DOHH2 (cell line): ENCODE results near the gene ATXN7L1.

Source experiments
- H3F3A ChIP-seq: fragments of 200-600 bp; sonication (generic), shearing (Covaris generic); 2 replicates; pipeline ENCODE4 v1.6.0; 2016; ENCODE audit warnings: antibody characterized with exemption, mild to moderate bottlenecking; ENCODE audit not compliant: control insufficient read depth, insufficient read depth
- H3K27ac ChIP-seq: fragments of 200-600 bp; sonication (generic); 2 replicates; pipeline ENCODE4 v1.5.1; 2014; ENCODE audit warnings: low read depth, mild to moderate bottlenecking, low read length, moderate library complexity
- H3K27me3 ChIP-seq: fragments of 200-600 bp; sonication (generic); 2 replicates; pipeline ENCODE4 v1.6.1; 2014; ENCODE audit warnings: mild to moderate bottlenecking, low read length, mixed read lengths; ENCODE audit not compliant: control insufficient read depth
- H3K36me3 ChIP-seq: fragments of 200-600 bp; sonication (generic); 2 replicates; pipeline ENCODE4 v1.6.1; 2014; ENCODE audit warnings: mild to moderate bottlenecking, low read length, moderate library complexity, mixed read lengths; ENCODE audit not compliant: control insufficient read depth
- H3K4me1 ChIP-seq: fragments of 200-600 bp; sonication (generic); 2 replicates; pipeline ENCODE4 v1.6.1; 2014; ENCODE audit warnings: mild to moderate bottlenecking, low read length, mixed read lengths; ENCODE audit not compliant: control insufficient read depth
- H3K4me2 ChIP-seq: fragments of 200-600 bp; sonication (generic); 2 replicates; pipeline ENCODE4 v1.6.0; 2014; ENCODE audit warnings: mild to moderate bottlenecking, low read length, moderate library complexity
- H3K4me3 ChIP-seq: fragments of 200-600 bp; sonication (generic); 2 replicates; pipeline ENCODE4 v1.5.1; 2014; ENCODE audit warnings: mild to moderate bottlenecking, low read length, mixed read lengths
- H3K79me2 ChIP-seq: fragments of 200-600 bp; sonication (generic); 2 replicates; pipeline ENCODE4 v1.6.1; 2014; ENCODE audit warnings: mild to moderate bottlenecking, low read length, mixed read lengths; ENCODE audit not compliant: control insufficient read depth
- H3K9me2 ChIP-seq: fragments of 200-600 bp; sonication (generic); replicated peaks from 2 replicates; pipeline ENCODE4 v1.6.1; 2014; ENCODE audit warnings: mild to moderate bottlenecking, low read length, mixed read lengths; ENCODE audit not compliant: control insufficient read depth
- H3K9me3 ChIP-seq: fragments of 200-600 bp; sonication (generic); 2 replicates; pipeline ENCODE4 v1.6.1; 2014; ENCODE audit warnings: antibody characterized with exemption, low read length, mixed read lengths; ENCODE audit not compliant: control insufficient read depth, insufficient read depth
- H4K20me1 ChIP-seq: fragments of 200-600 bp; sonication (generic); 2 replicates; pipeline ENCODE4 v1.6.0; 2014; ENCODE audit warnings: low read depth, mild to moderate bottlenecking, antibody characterized with exemption, low read length, moderate library complexity; ENCODE audit not compliant: control insufficient read depth, insufficient read depth
- EZH2phosphoT487 ChIP-seq: fragments of 200-600 bp; sonication (generic); IDR thresholded peaks from 2 replicates; pipeline ENCODE4 v1.6.1; 2017; ENCODE audit warnings: borderline replicate concordance, mild to moderate bottlenecking, antibody characterized with exemption, low read length, moderate library complexity, mixed read lengths
- TF ChIP-seq, protein P1 (sequence below): fragments of 200-600 bp; sonication (generic); IDR thresholded peaks from one replicate; pipeline ENCODE4 v1.5.1; 2014; ENCODE audit warnings: antibody characterized with exemption, mild to moderate bottlenecking, low read depth, low read length; ENCODE audit not compliant: poor library complexity, severe bottlenecking

Gene ATXN7L1

DNA sequence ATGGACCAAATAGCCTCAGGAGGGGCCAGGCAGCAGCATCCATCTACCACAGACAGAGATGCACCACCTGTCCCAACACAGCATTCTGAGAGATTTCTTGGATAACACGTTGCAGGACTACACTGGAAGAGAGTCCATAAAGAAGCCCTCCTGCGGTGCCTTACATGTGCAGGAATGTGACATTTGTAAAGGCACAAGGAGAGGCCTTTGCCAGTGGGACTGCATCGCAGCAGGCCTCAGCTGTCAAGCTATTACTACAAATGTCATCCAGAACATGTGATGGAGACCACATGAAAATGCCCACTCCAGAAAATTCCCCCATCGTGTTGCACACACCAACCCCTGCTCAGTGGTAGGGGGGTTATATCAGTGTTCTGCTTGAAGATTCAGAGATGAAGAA, 77.4 kb downstream of the ATXN7L1 start:
- H3K4me3 ChIP-seq: no peak overlapping the region
- no peaks in the 10 kb centered on the region for H3K9me3 ChIP-seq
- no peaks in the 10 kb centered on the region for H3K4me1 ChIP-seq
- no peaks in the 10 kb centered on the region for H3K9me2 ChIP-seq
- no peaks in the 10 kb centered on the region for H3F3A ChIP-seq
- no peak overlapping the region for H3K27ac ChIP-seq
- no peak overlapping the region for H3K4me2 ChIP-seq
- H3K79me2 ChIP-seq: no peaks in the 10 kb centered on the region
- H4K20me1 ChIP-seq: no peaks in the 10 kb centered on the region
- no peak for TF ChIP-seq EZH2phosphoT487
- TF ChIP-seq, protein P1, sequence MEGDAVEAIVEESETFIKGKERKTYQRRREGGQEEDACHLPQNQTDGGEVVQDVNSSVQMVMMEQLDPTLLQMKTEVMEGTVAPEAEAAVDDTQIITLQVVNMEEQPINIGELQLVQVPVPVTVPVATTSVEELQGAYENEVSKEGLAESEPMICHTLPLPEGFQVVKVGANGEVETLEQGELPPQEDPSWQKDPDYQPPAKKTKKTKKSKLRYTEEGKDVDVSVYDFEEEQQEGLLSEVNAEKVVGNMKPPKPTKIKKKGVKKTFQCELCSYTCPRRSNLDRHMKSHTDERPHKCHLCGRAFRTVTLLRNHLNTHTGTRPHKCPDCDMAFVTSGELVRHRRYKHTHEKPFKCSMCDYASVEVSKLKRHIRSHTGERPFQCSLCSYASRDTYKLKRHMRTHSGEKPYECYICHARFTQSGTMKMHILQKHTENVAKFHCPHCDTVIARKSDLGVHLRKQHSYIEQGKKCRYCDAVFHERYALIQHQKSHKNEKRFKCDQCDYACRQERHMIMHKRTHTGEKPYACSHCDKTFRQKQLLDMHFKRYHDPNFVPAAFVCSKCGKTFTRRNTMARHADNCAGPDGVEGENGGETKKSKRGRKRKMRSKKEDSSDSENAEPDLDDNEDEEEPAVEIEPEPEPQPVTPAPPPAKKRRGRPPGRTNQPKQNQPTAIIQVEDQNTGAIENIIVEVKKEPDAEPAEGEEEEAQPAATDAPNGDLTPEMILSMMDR: no peak
- no peaks in the 10 kb centered on the region for H3K36me3 ChIP-seq
- H3K27me3 ChIP-seq: peaks cover 37% of the 10 kb centered on the region

DNA sequence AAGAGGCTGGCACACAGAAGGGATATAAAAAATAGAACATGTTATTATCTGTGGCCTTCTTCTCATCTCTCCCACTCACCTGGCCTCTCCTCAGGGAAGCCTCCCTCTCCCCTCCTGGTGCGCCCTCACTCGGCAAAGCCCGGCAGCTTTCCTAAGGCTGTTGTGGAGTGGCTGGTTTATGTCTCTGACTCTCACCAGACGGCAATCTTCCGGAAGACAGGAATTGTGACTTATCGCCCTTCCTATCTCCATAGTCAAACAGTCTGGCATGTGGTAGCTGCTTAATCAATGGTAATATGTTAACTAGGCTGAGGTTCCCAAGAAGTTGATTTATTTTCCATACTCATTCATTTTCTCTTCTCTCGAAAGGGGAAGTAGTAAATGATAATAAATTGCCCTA, 78.7 kb downstream of the ATXN7L1 start:
- Histone ChIP-seq H3K79me2 (no peaks in the 10 kb centered on the region), H3K27me3 (peaks cover 23% of the 10 kb centered on the region), H4K20me1 (no peaks in the 10 kb centered on the region), H3F3A (no peaks in the 10 kb centered on the region), H3K27ac (no peak overlapping the region), H3K36me3 (no peaks in the 10 kb centered on the region), H3K4me1 (no peaks in the 10 kb centered on the region), H3K9me2 (no peaks in the 10 kb centered on the region), H3K9me3 (no peaks in the 10 kb centered on the region), H3K4me2 (no peak overlapping the region), H3K4me3 (no peak overlapping the region)
- TF ChIP-seq, protein P1: no peak
- no peak for TF ChIP-seq EZH2phosphoT487

DNA sequence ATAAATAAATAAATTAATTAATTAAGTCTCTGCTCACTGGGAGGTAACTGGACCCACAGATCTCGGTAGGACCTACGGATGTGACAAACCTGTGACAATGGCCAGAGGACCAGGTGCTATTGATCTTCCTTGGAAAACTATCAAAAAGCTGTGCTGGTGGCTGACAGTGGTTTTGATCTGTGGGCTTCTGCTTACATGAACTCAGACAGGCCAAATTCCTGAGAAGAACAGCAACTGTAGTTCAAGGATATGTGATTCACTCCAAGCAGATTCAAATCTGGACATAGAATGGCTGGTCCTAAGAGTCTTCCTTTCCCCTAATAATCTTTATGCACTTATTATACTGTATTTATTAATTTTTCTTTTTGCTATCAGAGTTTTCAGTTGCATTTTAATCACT, 80.0 kb downstream of the ATXN7L1 start:
- Histone ChIP-seq H3K4me2 (no peak overlapping the region), H4K20me1 (no peaks in the 10 kb centered on the region), H3F3A (no peaks in the 10 kb centered on the region), H3K4me1 (no peaks in the 10 kb centered on the region), H3K9me3 (no peaks in the 10 kb centered on the region), H3K79me2 (no peaks in the 10 kb centered on the region), H3K36me3 (no peaks in the 10 kb centered on the region), H3K4me3 (no peak overlapping the region), H3K27ac (no peak overlapping the region), H3K9me2 (no peaks in the 10 kb centered on the region), H3K27me3 (peaks cover 20% of the 10 kb centered on the region)
- TF ChIP-seq, protein P1: no peak
- no peak for TF ChIP-seq EZH2phosphoT487
